Ecto neural progenitor cell (in vitro differentiated cells): ENCODE results near the gene HCFC2.
"Not testable (repeated sequence)": the region's sequence is repeated elsewhere in the genome, so short reads cannot be mapped to it uniquely, and the experiment has no call there.

Experiments used
- DNase-seq: peaks from one replicate; pipeline ENCODE4 v3.0.0-alpha.2; 2018; ENCODE audit warnings: low spot score

Gene HCFC2

DNA sequence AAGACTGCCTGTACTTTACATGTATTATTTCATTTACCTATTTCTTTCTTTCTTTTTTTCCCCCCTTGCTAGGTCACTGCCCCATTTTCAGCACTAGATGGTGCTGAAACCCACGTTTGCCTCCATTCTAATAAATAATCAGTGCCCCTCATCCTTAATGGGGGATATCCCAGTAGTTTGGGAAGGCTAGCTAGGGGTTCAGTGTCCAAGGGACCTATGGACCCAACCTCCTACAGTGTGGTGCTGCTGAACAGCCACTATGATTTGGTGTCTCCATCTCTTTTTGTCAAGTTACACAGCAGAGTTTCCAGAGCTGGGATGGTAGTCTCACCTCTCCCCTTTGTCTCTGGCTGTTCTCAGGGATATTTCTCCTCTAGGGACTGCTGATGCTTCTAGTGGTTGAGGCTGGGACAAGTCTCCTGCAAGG lies 6.5 kb upstream of the HCFC2 start:
- DNase-seq: no peak

DNA sequence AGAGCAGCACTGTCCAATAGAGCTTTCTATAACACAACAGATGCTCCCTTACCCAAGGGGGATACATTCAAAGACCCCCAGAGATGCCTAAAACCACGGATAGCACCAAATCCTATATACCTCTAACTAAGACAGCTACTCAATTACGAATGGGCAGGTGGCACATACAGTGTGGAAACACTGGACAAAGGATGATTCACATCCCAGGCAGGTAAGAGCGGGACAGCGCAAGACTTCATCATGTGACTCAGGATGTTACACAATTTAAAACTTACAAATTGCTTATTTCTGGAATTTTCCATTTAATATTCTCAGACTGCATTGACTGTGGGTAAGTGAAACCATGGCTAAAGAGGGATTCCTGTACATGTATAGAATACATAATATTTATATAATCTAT lies 5.5 kb upstream of the HCFC2 start:
- DNase-seq: no peak

- DNase-seq: no peak
These were observed 4.4 kb upstream of the HCFC2 start for GRCh38 chr12:104059963-104060362.

GRCh38 chr12:104060791-104061190 lies 3.5 kb upstream of the HCFC2 start:
- no peak for DNase-seq

DNA sequence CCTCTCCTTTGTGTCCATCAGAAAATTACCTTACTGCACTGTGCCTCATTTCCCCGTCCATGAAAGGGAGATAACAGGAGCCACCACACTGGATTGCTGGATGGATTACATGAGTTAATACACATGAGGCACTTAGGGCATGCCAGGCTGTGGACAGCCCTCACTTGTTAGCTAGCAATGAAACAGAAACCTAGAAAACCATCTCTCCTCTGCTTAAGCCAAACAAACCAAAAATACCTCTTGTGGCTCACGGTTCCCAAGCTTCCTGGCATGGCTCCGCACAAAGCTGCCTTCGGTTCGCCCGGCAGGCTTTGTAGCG lies 660 bp upstream of the HCFC2 start:
- DNase-seq: no peak

DNA sequence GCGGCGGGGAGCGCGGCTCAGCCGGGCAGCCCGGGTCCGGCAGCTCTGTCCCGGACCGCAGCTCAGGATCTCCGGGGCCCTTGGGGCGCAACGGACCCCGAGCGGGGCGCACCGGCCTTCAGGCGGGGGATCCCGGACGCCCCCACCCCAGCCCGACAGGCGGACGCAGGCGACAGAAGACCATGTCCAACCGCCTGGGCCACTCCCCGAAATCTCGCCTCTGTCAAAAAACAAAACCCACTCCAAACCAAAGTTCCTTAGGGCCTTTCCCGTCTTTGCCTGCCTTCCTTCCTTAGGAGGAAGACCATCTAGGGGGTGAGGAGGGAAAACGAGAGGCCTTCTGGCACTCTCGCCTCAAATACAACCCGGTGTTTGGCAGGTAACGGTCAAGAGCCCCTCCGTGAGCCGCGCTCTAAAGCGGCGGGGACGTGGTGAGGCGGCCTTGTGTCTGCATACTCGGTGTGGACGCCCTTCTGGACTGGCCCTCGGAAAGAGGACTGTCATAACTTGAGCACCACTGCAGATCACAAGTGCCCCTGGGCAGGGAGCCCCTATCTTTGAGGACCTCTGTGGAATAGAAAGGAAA lies 604 bp downstream of the HCFC2 start:
- DNase-seq: no peak

- DNase-seq: no peak
These were observed 7.8 kb downstream of the HCFC2 start for GRCh38 chr12:104072099-104072498.

DNA sequence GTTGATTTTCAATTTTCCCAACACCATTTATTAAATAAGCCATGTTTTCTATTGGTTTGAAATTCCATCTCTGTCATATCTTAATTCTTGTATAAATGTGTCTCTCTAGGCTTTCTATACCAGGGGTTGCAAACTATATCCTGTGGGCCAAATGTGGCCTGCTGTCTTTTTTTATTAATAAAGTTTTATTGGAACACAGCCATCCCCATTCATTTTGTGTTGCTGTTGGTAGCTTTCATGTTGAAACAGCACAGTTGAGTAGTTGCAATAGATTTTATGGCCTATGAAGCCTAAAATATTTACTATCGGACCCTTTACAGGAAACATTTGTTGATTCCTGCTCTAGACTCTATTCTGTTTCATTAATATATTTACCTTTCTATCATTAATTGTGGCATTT lies 9.4 kb downstream of the HCFC2 start:
- no peak for DNase-seq

DNA sequence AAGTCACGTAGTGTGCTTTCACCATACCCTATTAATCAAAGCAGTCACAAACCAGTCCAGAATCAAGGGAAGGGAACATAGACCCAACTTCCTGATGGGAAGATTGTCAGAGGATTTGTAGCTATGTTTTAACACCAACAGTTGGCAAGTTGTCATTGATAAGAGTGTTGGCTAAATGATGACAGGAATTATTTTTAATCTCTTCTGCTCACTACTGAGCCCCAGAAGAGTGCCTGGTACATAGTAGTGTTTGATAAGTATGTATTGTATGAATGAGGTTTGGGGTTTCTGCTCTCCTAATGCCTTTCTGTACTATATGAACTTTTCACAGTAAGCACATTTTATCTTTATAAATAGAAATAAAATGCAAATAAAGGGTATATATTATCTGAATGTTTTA lies 14.7 kb downstream of the HCFC2 start:
- DNase-seq: no peak

DNA sequence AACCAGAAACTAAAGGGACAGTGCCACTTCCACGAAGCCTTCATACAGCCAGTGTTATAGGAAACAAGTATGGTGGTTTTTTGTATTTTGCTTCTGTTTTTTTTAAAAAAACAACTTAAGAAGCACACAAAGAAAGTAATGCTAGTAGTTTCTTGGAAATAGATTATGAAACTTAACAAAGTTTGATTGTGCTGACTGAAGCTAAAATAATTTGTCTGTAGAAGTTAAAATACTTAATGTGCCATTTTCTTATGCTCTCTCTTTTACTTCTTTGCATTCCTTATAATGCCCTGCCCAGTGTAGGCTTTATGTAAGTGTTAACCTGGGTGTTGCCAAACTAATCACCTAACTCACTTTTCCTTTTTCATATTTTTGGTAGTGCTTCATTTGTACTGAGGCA lies 16.4 kb downstream of the HCFC2 start:
- no peak for DNase-seq

DNA sequence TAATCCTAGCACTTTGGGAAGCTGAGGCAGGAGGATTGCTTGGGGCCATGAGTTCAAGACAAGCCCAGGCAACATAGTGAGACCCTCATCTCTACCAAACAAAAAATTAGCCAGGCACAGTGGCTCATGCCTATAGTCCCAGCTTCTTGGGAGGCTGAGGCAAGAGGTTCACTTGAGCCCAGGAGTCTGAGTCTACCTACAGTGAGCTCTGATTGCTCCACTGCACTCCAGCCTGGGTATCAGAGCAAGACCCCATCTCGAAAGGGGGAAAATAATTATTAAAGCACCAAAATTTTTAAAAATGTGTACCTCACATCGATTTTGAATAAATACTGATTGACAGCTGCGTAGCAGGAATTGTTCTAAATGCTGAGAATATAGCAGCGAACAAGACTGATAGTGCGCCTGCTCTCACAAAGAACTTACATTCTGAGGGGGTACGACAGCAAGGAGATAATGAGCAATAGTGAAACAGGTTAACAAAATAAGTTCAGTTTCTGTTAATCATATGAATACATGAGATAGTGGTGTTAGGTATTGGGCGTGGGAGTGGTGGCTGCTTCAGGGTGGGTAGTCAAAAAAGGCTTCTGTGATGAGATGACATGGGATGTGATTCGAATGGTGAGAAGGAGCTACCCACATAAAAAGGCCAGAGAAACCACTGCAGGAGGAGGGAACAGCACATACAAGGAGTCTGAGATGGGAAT lies 19.6 kb downstream of the HCFC2 start:
- no peak for DNase-seq

DNA sequence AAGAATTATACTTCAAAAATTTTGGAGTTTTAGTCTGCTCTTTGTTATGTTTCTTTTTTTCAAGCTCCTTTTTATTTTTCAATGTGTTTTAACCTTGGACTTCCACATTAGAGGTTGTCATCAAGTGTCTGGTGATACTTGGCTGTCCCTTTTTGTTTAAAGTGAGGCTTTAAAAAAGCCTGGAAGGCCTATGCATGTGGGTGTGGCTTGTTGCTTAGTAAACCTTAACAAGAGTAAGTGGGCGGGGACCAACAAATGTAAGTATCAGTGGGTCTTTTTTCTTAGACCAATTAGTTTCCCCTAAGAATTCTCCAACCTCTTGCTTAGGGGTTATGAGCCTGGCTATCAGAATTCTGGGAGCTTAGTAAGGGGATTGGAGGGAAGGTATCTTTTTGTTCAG lies 26.4 kb downstream of the HCFC2 start:
- DNase-seq: no peak

DNA sequence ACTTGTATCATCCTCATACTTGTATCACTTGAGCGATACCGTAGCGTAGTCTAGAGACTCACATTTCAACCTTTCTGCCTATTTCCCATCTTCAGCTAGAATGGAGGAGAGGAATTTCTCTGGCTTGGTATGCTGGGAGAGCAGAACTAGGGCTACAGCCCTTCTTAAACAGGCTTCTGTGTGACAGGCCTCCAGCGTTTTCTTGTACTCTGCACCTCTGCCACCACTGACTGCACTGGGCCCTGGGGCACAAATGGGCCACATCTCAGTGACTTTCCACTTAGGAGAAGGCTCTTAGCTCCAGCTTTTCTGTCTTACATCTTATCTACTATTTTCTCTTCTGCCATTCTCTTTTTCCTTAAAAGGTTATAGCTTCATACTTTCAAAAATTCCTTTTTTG lies 26.8 kb downstream of the HCFC2 start:
- DNase-seq: no peak

- DNase-seq: no peak
These were observed 30.0 kb downstream of the HCFC2 start for GRCh38 chr12:104094284-104094683.

DNA sequence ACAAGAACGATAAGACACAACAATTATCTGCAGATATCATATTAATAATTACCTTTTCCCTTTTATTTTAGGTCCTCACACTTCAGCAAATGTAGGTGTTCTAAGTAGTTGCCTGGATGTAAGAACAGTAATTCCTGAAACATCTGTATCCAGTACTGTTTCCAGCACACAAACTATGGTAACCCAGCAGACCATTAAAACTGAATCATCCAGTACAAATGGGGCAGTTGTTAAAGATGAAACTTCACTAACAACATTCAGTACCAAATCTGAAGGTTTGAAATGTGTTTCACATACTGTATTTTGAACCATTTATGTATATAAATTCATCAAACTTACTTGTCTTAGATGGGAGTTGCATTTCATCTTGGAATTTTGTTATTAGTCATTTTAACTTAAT lies 31.0 kb downstream of the HCFC2 start:
- DNase-seq: no peak

DNA sequence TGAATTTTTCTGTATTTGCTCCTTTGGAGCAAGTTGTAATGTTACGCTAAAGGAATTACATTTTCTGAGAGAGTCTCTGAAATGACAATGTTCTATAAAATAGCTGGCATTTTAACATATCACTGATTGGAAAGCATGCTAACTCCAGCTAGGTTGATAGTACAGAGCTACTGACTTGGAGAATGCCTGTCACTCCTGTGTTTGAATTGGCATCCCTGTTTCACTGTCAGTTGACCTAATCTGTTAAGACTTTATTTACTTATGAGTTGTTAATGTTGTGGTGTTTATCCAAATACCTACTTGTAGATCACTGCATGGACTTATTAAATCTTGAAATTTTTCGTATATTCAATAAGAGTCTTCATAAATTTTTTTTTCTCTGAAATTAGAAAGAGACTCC lies 33.6 kb downstream of the HCFC2 start:
- DNase-seq: no peak

GRCh38 chr12:104105461-104105860 lies 41.1 kb downstream of the HCFC2 start:
- DNase-seq: no peak

GRCh38 chr12:104106965-104107364 lies 42.6 kb downstream of the HCFC2 start:
- no peak for DNase-seq

DNA sequence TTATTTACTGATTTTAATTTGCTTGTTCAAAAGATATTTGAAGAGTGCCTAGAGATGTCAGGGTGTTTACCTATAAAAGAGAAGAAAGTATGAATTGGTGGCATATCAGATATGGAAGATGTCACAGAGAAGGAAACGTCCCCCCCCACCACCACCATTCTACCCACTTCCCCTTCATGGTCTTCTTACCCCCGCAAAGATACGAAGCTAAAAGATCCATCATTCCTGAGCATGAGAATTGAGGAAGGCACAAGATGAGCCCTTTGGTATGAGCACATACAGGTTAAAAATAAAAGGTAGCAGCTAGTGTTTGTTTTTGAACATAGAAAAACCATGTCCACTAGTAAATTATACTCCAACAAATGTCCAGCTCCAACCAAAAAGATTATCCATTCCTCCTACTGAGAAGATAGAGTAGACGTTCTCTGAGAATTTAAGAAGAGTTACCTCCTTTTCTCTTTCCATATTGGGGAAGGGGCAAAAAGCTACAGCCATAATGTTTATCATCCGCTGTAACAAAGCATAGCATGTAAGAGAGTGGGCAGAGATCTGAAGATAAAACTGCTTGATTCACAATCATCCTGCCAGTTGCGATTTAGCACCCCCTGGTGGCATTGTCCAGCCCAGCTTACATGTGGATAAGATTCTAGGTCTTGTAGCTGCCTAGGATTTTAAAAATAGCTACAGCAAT lies 44.6 kb downstream of the HCFC2 start:
- peak; percentile 87 for DNase-seq

- DNase-seq: no peak
These were observed 45.3 kb downstream of the HCFC2 start for GRCh38 chr12:104109446-104110271.

- not testable (repeated sequence) for DNase-seq
These were observed 50.7 kb downstream of the HCFC2 start for GRCh38 chr12:104114834-104115586.

DNA sequence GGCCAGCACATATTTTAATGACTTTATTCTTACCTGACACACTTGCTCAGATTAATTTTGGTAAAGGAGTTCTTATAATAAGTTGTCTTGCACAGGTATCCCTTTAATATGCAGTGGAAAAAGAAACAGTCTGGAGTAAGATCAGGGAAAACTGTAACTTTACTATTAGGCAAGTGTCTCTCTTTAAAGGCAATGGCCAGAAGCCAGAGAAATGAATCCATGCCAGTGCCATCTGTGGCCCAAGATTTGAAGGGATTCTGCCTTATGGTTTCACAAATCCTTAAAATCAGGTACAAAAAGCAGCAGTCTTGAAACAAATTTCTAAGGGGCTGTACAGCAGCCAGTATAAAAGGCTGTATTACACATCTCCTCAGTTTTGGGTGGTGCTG lies 51.2 kb downstream of the HCFC2 start:
- DNase-seq: no peak
